ENCODE data around the gene TRIM2. TPM values are rescaled to one million over a fixed set of nuclear protein-coding genes. Genes with fewer than 3 reads are reported as not detected.
A peak's percentile ranks its signal among the peaks of the same experiment; 100 is the strongest.

Gene TRIM2
- total and polyA plus RNA-seq, 2 of the 8 experiments (the other 6 are each of a cell fraction or from before 2014, with no cell fraction given): 34.0 to 59.8 TPM

- Histone ChIP-seq H3K36me3 (ENCODE audit: control insufficient read depth in 2 of 4, insufficient read depth in 4 of 4, low read length in 3 of 4) (no peaks in the 10 kb centered on the region), H3K18ac (ENCODE audit: extremely low read depth, low read length) (no peak overlapping the region), H3K4me1 (replicated peaks in 1 of 4; ENCODE audit: control insufficient read depth in 3 of 4, insufficient read depth in 4 of 4, low read length in 3 of 4) (no peaks in the 10 kb centered on the region), H3K4ac (replicated peaks; ENCODE audit: insufficient read length, low read depth, low read length) (no peak overlapping the region), H3K56ac (replicated peaks; ENCODE audit: insufficient read length, low read depth, low read length) (no peak overlapping the region), H3K23ac (ENCODE audit: insufficient read length) (no peak overlapping the region), H4K20me1 (replicated peaks in 1 of 2; ENCODE audit: control insufficient read depth in 1 of 2, insufficient read depth in 2 of 2, low read length in 2 of 2) (no peaks in the 10 kb centered on the region), H4K91ac (replicated peaks; ENCODE audit: insufficient read length, low read length) (no peak overlapping the region), H3K4me2 (ENCODE audit: insufficient read depth in 1 of 2, low read depth in 2 of 2, low read length in 2 of 2) (no peak overlapping the region), H3K9ac (replicated peaks in 1 of 4; ENCODE audit: extremely low read depth in 1 of 4, low read depth in 3 of 4, low read length in 3 of 4) (no peak overlapping the region), H2BK5ac (ENCODE audit: low read depth, low read length) (no peak overlapping the region), H4K8ac (ENCODE audit: extremely low read depth, insufficient read depth, low read length) (no peak overlapping the region), H2BK15ac (ENCODE audit: low read length) (no peak overlapping the region), H3K27me3 (replicated peaks in 1 of 4; ENCODE audit: control insufficient read depth in 3 of 4, extremely low read depth in 1 of 4, insufficient read depth in 3 of 4, low read length in 3 of 4) (peaks cover 0 to 1% (median 0%) of the 10 kb centered on the region in 4 experiments; a peak in 2 of 7 replicates), H3K4me3 (ENCODE audit: extremely low read depth in 1 of 4, insufficient read depth in 2 of 4, low read depth in 3 of 4, low read length in 4 of 4) (no peak overlapping the region), H4K5ac (ENCODE audit: insufficient read length, low read depth, low read length) (no peak overlapping the region), H2BK20ac (ENCODE audit: low read length) (no peak overlapping the region), H3K14ac (ENCODE audit: insufficient read length) (no peak overlapping the region), H2BK12ac (ENCODE audit: low read depth, low read length) (no peak overlapping the region), H3K23me2 (ENCODE audit: low read depth, low read length) (no peaks in the 10 kb centered on the region), H3K27ac (ENCODE audit: low read depth, low read length) (no peak overlapping the region), H2BK120ac (replicated peaks; ENCODE audit: low read depth, low read length) (no peak overlapping the region), H3K79me2 (ENCODE audit: control insufficient read depth in 1 of 2, insufficient read depth in 2 of 2, low read length in 2 of 2) (no peaks in the 10 kb centered on the region), H2AFZ (ENCODE audit: low read length) (no peak overlapping the region), H2AK5ac (ENCODE audit: low read depth, low read length) (no peak overlapping the region), H3K79me1 (ENCODE audit: low read depth, low read length) (no peaks in the 10 kb centered on the region), H3K9me3 (ENCODE audit: insufficient read depth in 2 of 2, low read depth in 1 of 2, low read length in 1 of 2) (no peaks in the 10 kb centered on the region)
- no peak for FAIRE-seq
- POLR2A ChIA-PET (ENCODE audit: partially characterized antibody): no interaction called here
- TF ChIP-seq ATF3 (IDR thresholded peaks at IDR 0.05; ENCODE audit: insufficient read depth, low read depth, low read length): no peak
- peak; percentile 69; the same call in 1 of the 2 replicates for TF ChIP-seq CEBPB (IDR thresholded peaks at IDR 0.05; ENCODE audit: low read depth, low read length)
- 68% methylated on average over 5 of the region's 5 CpGs; no CpG with 5 or more reads in 1 of the 2 experiments for WGBS, 2 experiments (ENCODE audit: extremely low coverage in 1 of 2, insufficient coverage in 1 of 2, insufficient read length in 1 of 2, insufficient replicate concordance in 2 of 2, low coverage in 1 of 2, low lambda C conversion rate in 2 of 2, missing lambda C conversion rate in 1 of 2)
- no peak for DNase-seq (ENCODE audit: low read depth in 1 of 2, low spot score in 2 of 2)
- CTCF ChIA-PET (ENCODE audit: partially characterized antibody): no interaction called here
Measured at GRCh38 chr4:153166716-153167501, 37.3 kb upstream of the TRIM2 start.
